ENCODE results near the gene SPARC. TPM values are rescaled to one million over a fixed set of nuclear protein-coding genes. Genes with fewer than 3 reads are reported as not detected.

SPARC gene
- total RNA-seq, 1 donor from 2014 or later, result 273 TPM

- no peaks in the 10 kb centered on the region for H3K9me3 ChIP-seq
- H3K27me3 ChIP-seq, result no peaks in the 10 kb centered on the region
- peak overlapping the region; percentile 58 for H3K27ac ChIP-seq
- no peak for DNase-seq (ENCODE audit: extremely low spot score in 2 of 2)
- intact Hi-C loops (cut with DNase I), result no loop called here
- no peak overlapping the region for H3K4me3 ChIP-seq
- TF ChIP-seq POLR2AphosphoS5 (IDR thresholded peaks at IDR 0.05; ENCODE audit: insufficient read depth in 1 of 2, low read depth in 1 of 2) (peak in 1 of 2 donors; percentile 80), POLR2A (IDR thresholded peaks at IDR 0.05) (no peak)
- peaks cover 6% of the 10 kb centered on the region for H3K4me1 ChIP-seq
- H3K36me3 ChIP-seq, result no peaks in the 10 kb centered on the region
These were observed 21.4 kb upstream of the SPARC start for GRCh38 chr5:151708126-151708525.

- no peaks in the 10 kb centered on the region for H3K36me3 ChIP-seq
- intact Hi-C loops (cut with DNase I), result no loop called here
- H3K27me3 ChIP-seq, result no peaks in the 10 kb centered on the region
- H3K4me3 ChIP-seq, result no peak overlapping the region
- peaks cover 6% of the 10 kb centered on the region for H3K4me1 ChIP-seq
- no peak for TF ChIP-seq POLR2AphosphoS5 (IDR thresholded peaks at IDR 0.05; ENCODE audit: insufficient read depth in 1 of 2, low read depth in 1 of 2)
- TF ChIP-seq POLR2A (IDR thresholded peaks at IDR 0.05), result no peak
- no peak for TF ChIP-seq CTCF (IDR thresholded peaks at IDR 0.05)
- H3K27ac ChIP-seq, result peak overlapping the region; percentile 58
- DNase-seq (ENCODE audit: extremely low spot score in 2 of 2), result no peak
- H3K9me3 ChIP-seq, result no peaks in the 10 kb centered on the region
These were observed 20.9 kb upstream of the SPARC start for GRCh38 chr5:151707567-151707966.

- TF ChIP-seq CTCF (IDR thresholded peaks at IDR 0.05) (no peak), POLR2AphosphoS5 (IDR thresholded peaks at IDR 0.05; ENCODE audit: insufficient read depth in 1 of 2, low read depth in 1 of 2) (no peak), POLR2A (IDR thresholded peaks at IDR 0.05) (no peak)
- Histone ChIP-seq H3K27me3 (no peaks in the 10 kb centered on the region), H3K27ac (peak overlapping the region; percentile 58), H3K4me1 (peaks cover 6% of the 10 kb centered on the region), H3K9me3 (no peaks in the 10 kb centered on the region), H3K36me3 (no peaks in the 10 kb centered on the region), H3K4me3 (no peak overlapping the region)
- intact Hi-C loops (cut with DNase I), result no loop called here
- DNase-seq (ENCODE audit: extremely low spot score in 2 of 2), result peak in 1 of 2 donors; percentile 0
These were observed 20.2 kb upstream of the SPARC start for GRCh38 chr5:151706906-151707305.

- intact Hi-C loops (cut with DNase I), result no loop called here
These were observed 17.1 kb upstream of the SPARC start for GRCh38 chr5:151703780-151704179.

GRCh38 chr5:151703227-151703626 lies 16.5 kb upstream of the SPARC start:
- Histone ChIP-seq H3K4me1 (peaks cover 23% of the 10 kb centered on the region), H3K27ac (no peak overlapping the region), H3K27me3 (no peaks in the 10 kb centered on the region), H3K36me3 (no peaks in the 10 kb centered on the region), H3K4me3 (no peak overlapping the region), H3K9me3 (no peaks in the 10 kb centered on the region)
- DNase-seq (ENCODE audit: extremely low spot score in 2 of 2), result peak in 1 of 2 donors; percentile 18
- no peak for TF ChIP-seq POLR2A (IDR thresholded peaks at IDR 0.05)
- TF ChIP-seq CTCF (IDR thresholded peaks at IDR 0.05), result no peak
- no peak for TF ChIP-seq POLR2AphosphoS5 (IDR thresholded peaks at IDR 0.05; ENCODE audit: insufficient read depth in 1 of 2, low read depth in 1 of 2)
- intact Hi-C loops (cut with DNase I), result no loop called here

More at GRCh38 chr5:151703780-151704179, 17.1 kb upstream of the SPARC start:
- H3K4me3 ChIP-seq, result no peak overlapping the region
- H3K36me3 ChIP-seq, result no peaks in the 10 kb centered on the region
- DNase-seq (ENCODE audit: extremely low spot score in 2 of 2), result no peak
- peaks cover 18% of the 10 kb centered on the region for H3K4me1 ChIP-seq
- no peak overlapping the region for H3K27ac ChIP-seq
- H3K9me3 ChIP-seq, result no peaks in the 10 kb centered on the region
- H3K27me3 ChIP-seq, result no peaks in the 10 kb centered on the region
- no peak for TF ChIP-seq POLR2A (IDR thresholded peaks at IDR 0.05)
- TF ChIP-seq CTCF (IDR thresholded peaks at IDR 0.05), result no peak
- no peak for TF ChIP-seq POLR2AphosphoS5 (IDR thresholded peaks at IDR 0.05; ENCODE audit: insufficient read depth in 1 of 2, low read depth in 1 of 2)
